ENCODE results near the gene SYNRG.

The SYNRG gene

DNA sequence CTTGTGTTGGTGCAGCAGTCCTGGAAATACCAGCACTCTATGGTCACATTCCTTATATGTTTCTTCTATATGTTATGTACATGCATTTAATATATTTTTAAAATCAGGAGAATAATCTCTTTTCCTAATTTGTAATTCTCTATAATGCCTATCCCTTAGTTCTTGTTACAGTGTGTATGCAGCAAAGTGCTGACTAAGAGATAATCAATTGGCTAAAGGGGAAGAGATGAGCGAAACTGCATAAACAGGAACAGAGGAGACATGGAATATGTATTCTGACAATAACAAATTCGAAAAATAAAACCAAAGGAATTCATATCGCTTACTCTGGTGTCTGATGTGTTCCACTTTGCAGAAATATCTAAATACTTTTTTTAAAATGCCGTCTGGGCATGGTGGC lies 41.7 kb downstream of the SYNRG start:
- Histone ChIP-seq H3K4me2 (no peak overlapping the region), H3K27me3 (ENCODE audit: insufficient read depth, low read depth) (no peaks in the 10 kb centered on the region), H3K4me3 (IDR thresholded peaks at IDR 0.05; ENCODE audit: insufficient read depth, low read depth, low read length) (no peak overlapping the region), H3K4me1 (ENCODE audit: low read depth, poor library complexity, severe bottlenecking) (peaks cover 9% of the 10 kb centered on the region), H3K79me2 (ENCODE audit: insufficient read depth, low read depth) (no peaks in the 10 kb centered on the region), H3K9ac (no peak overlapping the region), H3K27ac (no peak overlapping the region), H4K20me1 (ENCODE audit: insufficient read depth) (no peaks in the 10 kb centered on the region), H2AFZ (ENCODE audit: low read depth) (no peak overlapping the region), H3K36me3 (ENCODE audit: insufficient read depth) (no peaks in the 10 kb centered on the region)
- TF ChIP-seq, protein P1, sequence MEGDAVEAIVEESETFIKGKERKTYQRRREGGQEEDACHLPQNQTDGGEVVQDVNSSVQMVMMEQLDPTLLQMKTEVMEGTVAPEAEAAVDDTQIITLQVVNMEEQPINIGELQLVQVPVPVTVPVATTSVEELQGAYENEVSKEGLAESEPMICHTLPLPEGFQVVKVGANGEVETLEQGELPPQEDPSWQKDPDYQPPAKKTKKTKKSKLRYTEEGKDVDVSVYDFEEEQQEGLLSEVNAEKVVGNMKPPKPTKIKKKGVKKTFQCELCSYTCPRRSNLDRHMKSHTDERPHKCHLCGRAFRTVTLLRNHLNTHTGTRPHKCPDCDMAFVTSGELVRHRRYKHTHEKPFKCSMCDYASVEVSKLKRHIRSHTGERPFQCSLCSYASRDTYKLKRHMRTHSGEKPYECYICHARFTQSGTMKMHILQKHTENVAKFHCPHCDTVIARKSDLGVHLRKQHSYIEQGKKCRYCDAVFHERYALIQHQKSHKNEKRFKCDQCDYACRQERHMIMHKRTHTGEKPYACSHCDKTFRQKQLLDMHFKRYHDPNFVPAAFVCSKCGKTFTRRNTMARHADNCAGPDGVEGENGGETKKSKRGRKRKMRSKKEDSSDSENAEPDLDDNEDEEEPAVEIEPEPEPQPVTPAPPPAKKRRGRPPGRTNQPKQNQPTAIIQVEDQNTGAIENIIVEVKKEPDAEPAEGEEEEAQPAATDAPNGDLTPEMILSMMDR (conservative IDR thresholded peaks at IDR 0.05; ENCODE audit: low read depth, low read length): no peak

DNA sequence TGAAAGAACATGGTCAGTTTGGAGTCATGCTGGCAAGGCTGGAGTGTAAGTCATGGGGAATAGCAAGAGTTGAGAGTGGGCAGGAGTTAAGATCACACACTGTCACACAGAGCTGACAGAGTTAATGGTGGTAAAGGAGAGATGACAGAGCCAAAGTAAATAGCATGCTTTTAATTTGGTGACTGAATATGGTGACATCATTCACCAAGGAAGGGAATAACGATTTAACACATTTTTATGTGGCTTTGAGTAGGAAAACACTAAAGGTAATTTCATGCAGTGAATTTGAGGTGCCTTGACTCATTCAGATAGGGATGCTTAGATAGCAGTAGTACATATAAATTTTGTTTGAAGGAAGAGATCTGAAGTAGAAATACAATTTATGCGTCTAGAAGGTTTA lies 42.1 kb downstream of the SYNRG start:
- no peaks in the 10 kb centered on the region for H3K27me3 ChIP-seq (ENCODE audit: insufficient read depth, low read depth)
- H4K20me1 ChIP-seq (ENCODE audit: insufficient read depth): no peaks in the 10 kb centered on the region
- H3K27ac ChIP-seq: no peak overlapping the region
- TF ChIP-seq, protein P1 (conservative IDR thresholded peaks at IDR 0.05; ENCODE audit: low read depth, low read length): no peak
- peaks cover 9% of the 10 kb centered on the region for H3K4me1 ChIP-seq (ENCODE audit: low read depth, poor library complexity, severe bottlenecking)
- no peaks in the 10 kb centered on the region for H3K79me2 ChIP-seq (ENCODE audit: insufficient read depth, low read depth)
- no peak overlapping the region for H2AFZ ChIP-seq (ENCODE audit: low read depth)
- no peak overlapping the region for H3K9ac ChIP-seq
- no peak overlapping the region for H3K4me3 ChIP-seq (IDR thresholded peaks at IDR 0.05; ENCODE audit: insufficient read depth, low read depth, low read length)
- no peaks in the 10 kb centered on the region for H3K36me3 ChIP-seq (ENCODE audit: insufficient read depth)
- H3K4me2 ChIP-seq: no peak overlapping the region

DNA sequence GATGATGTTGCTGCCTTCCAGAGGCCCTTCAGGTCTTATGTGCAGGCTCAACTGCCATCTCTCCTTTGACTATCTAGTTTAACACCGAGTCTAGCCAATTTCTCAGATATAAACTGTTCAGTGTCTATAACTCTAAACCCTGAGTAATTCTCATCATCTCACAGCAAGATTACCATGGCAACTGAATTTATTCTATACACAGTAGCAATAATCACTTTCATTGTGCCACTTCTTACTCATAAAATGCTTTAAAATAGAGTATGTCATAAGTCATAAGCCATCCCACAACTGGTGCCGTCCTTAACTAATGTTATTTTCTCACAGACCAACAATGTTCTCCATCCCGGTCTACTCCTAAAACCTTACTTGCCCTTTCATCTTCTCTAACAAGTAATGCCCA lies 45.0 kb downstream of the SYNRG start:
- no peaks in the 10 kb centered on the region for H3K36me3 ChIP-seq (ENCODE audit: insufficient read depth)
- TF ChIP-seq, protein P1 (conservative IDR thresholded peaks at IDR 0.05; ENCODE audit: low read depth, low read length): no peak
- no peaks in the 10 kb centered on the region for H3K4me1 ChIP-seq (ENCODE audit: low read depth, poor library complexity, severe bottlenecking)
- no peak overlapping the region for H3K9ac ChIP-seq
- no peaks in the 10 kb centered on the region for H3K79me2 ChIP-seq (ENCODE audit: insufficient read depth, low read depth)
- no peaks in the 10 kb centered on the region for H4K20me1 ChIP-seq (ENCODE audit: insufficient read depth)
- H2AFZ ChIP-seq (ENCODE audit: low read depth): no peak overlapping the region
- no peak overlapping the region for H3K27ac ChIP-seq
- H3K4me2 ChIP-seq: no peak overlapping the region
- H3K4me3 ChIP-seq (IDR thresholded peaks at IDR 0.05; ENCODE audit: insufficient read depth, low read depth, low read length): no peak overlapping the region
- no peaks in the 10 kb centered on the region for H3K27me3 ChIP-seq (ENCODE audit: insufficient read depth, low read depth)

DNA sequence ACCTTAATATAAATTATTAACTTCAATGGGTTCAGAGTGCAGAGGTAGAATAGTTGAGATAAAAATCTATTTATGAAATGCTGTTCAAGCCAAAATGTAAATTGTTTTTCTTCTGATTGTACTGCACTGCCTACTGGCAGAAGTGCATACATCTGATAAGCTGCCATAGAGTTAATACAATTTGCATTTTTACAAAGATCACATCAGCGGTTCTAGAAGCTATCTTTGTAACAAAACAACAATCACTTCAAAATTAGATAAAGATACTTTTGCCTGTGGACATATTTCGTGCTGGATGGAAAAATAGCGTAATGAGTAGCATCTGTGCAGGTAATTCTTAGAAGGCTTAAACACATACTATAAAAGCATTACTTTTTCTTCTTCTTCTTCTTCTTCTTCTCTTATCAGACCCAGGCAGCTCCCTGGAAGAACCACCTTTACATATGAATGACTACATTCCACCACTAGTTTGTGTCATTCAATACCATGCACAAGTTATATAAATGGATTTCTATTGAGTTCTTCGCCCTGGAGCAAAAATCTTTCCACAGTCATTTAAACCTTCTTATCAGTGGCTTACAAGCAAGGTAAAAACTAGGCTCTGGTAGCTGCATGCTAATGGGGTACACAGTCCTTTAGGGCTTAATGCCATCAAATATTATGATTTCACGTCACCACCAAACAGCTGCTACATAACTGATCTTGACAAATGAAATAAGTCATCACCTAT lies 47.0 kb downstream of the SYNRG start:
- no peaks in the 10 kb centered on the region for H3K36me3 ChIP-seq (ENCODE audit: insufficient read depth)
- TF ChIP-seq, protein P1 (conservative IDR thresholded peaks at IDR 0.05; ENCODE audit: low read depth, low read length): no peak
- H3K27ac ChIP-seq: no peak overlapping the region
- H3K79me2 ChIP-seq (ENCODE audit: insufficient read depth, low read depth): no peaks in the 10 kb centered on the region
- H2AFZ ChIP-seq (ENCODE audit: low read depth): no peak overlapping the region
- H3K27me3 ChIP-seq (ENCODE audit: insufficient read depth, low read depth): no peaks in the 10 kb centered on the region
- no peak overlapping the region for H3K9ac ChIP-seq
- no peaks in the 10 kb centered on the region for H4K20me1 ChIP-seq (ENCODE audit: insufficient read depth)
- no peaks in the 10 kb centered on the region for H3K4me1 ChIP-seq (ENCODE audit: low read depth, poor library complexity, severe bottlenecking)
- H3K4me3 ChIP-seq (IDR thresholded peaks at IDR 0.05; ENCODE audit: insufficient read depth, low read depth, low read length): no peak overlapping the region
- no peak overlapping the region for H3K4me2 ChIP-seq

All from KMS-11 (cell line).